H1 (cell line): ENCODE results near the gene OVCA2. TPM values are rescaled to one million over a fixed set of nuclear protein-coding genes. Genes with fewer than 3 reads are reported as not detected.

Source experiments
- CBX5 ChIP-seq: fragments of 300-800, 300-1000 bp; sonication (generic); IDR thresholded peaks from 2 replicates; pipeline ENCODE4 v1.7.1; 2016; ENCODE audit warnings: antibody characterized with exemption, low read length, low read depth
- CEBPB ChIP-seq: IDR thresholded peaks from 2 replicates; pipeline ENCODE4 v1.6.1; 2012; ENCODE audit warnings: low read depth, low read length
- CTBP2 ChIP-seq: IDR thresholded peaks from 2 replicates; pipeline ENCODE4 v1.7.0; 2011; ENCODE audit warnings: borderline replicate concordance, mild to moderate bottlenecking, moderate library complexity, mixed read lengths, low read length; ENCODE audit not compliant: insufficient read depth, insufficient read length
- E2F6 ChIP-seq: IDR thresholded peaks from 2 replicates; pipeline ENCODE4 v1.6.1; 2012; ENCODE audit warnings: inconsistent platforms
- EGR1 ChIP-seq: IDR thresholded peaks from 2 replicates; pipeline ENCODE4 v1.6.1; 2011; ENCODE audit warnings: low read depth, low read length, borderline replicate concordance
- EP300 ChIP-seq, 2 experiments: IDR thresholded peaks; 1 replicate in 1 of 2; 2 replicates in 1 of 2; pipeline ENCODE4 v1.6.1; 2011 to 2012; ENCODE audit warnings: low read depth in 2 of 2, low read length in 2 of 2, mild to moderate bottlenecking in 2 of 2, borderline replicate concordance in 1 of 2, inconsistent platforms in 1 of 2, moderate library complexity in 1 of 2
- EZH2 ChIP-seq: fragments of 200-600 bp; sonication (generic); IDR thresholded peaks from 2 replicates; pipeline ENCODE4 v1.7.1; 2012; ENCODE audit warnings: low read depth, mild to moderate bottlenecking, moderate library complexity, low read length, inconsistent platforms; ENCODE audit not compliant: severe bottlenecking
- FOSL1 ChIP-seq: IDR thresholded peaks from 2 replicates; pipeline ENCODE4 v1.6.1; 2011; ENCODE audit warnings: mild to moderate bottlenecking, low read depth, low read length, moderate library complexity; ENCODE audit not compliant: insufficient read depth
- GTF2F1 ChIP-seq: IDR thresholded peaks from 2 replicates; pipeline ENCODE4 v1.6.1; 2012; ENCODE audit warnings: low read depth, low read length, improper control_type of control experiment, borderline replicate concordance
- JUN ChIP-seq: IDR thresholded peaks from 2 replicates; pipeline ENCODE4 v1.6.1; 2011; ENCODE audit warnings: low read depth, mild to moderate bottlenecking, improper control_type of control experiment, low read length
- JUND ChIP-seq: IDR thresholded peaks from 2 replicates; pipeline ENCODE4 v1.6.1; 2011; ENCODE audit warnings: mild to moderate bottlenecking, improper control_type of control experiment, low read length
- KDM5A ChIP-seq: fragments of 200-600 bp; IDR thresholded peaks from 2 replicates; pipeline ENCODE4 v1.7.1; 2012; ENCODE audit warnings: mild to moderate bottlenecking, low read length, inconsistent platforms, mixed read lengths
- POLR2A ChIP-seq, 2 experiments: IDR thresholded peaks; 1 replicate in 1 of 2; 2 replicates in 1 of 2; pipeline ENCODE4 v1.6.1; 2011; ENCODE audit warnings: low read depth in 2 of 2, low read length in 2 of 2, mild to moderate bottlenecking in 2 of 2; ENCODE audit errors: control extremely low read depth in 1 of 2
- POLR2AphosphoS5 ChIP-seq: IDR thresholded peaks from 2 replicates; pipeline ENCODE4 v1.6.1; 2011; ENCODE audit warnings: low read depth, low read length
- POU5F1 ChIP-seq: IDR thresholded peaks from 2 replicates; pipeline ENCODE4 v1.6.1; 2011; ENCODE audit warnings: low read depth, mild to moderate bottlenecking, low read length, moderate library complexity
- RAD21 ChIP-seq, 2 experiments: IDR thresholded peaks in 1 of 2; conservative IDR thresholded peaks in 1 of 2; 2 replicates each; pipeline ENCODE4 v1.6.1; 2011; ENCODE audit warnings: low read depth in 2 of 2, low read length in 2 of 2, improper control_type of control experiment in 1 of 2, inconsistent platforms in 1 of 2, mild to moderate bottlenecking in 1 of 2, moderate library complexity in 1 of 2
- RFX5 ChIP-seq: IDR thresholded peaks from 2 replicates; pipeline ENCODE4 v1.6.1; 2011; ENCODE audit warnings: low read depth, low read length, improper control_type of control experiment, borderline replicate concordance
- RXRA ChIP-seq: IDR thresholded peaks from 2 replicates; pipeline ENCODE4 v1.6.1; 2011; ENCODE audit warnings: low read depth, mild to moderate bottlenecking, low read length, moderate library complexity; ENCODE audit not compliant: insufficient read depth
- SP1 ChIP-seq: IDR thresholded peaks from 2 replicates; pipeline ENCODE4 v1.6.1; 2011; ENCODE audit warnings: low read depth, low read length
- SP2 ChIP-seq: IDR thresholded peaks from 2 replicates; pipeline ENCODE4 v1.6.1; 2012; ENCODE audit warnings: mild to moderate bottlenecking, low read length, inconsistent platforms
- SUZ12 ChIP-seq: fragments of 200-600 bp; sonication (generic); IDR thresholded peaks from 2 replicates; pipeline ENCODE4 v1.6.1; 2012; ENCODE audit warnings: mild to moderate bottlenecking, inconsistent platforms, low read length, moderate library complexity, mixed read lengths
- USF2 ChIP-seq: IDR thresholded peaks from 2 replicates; pipeline ENCODE4 v1.6.1; 2011; ENCODE audit warnings: low read length, improper control_type of control experiment
- YY1 ChIP-seq: IDR thresholded peaks from 2 replicates; pipeline ENCODE4 v1.6.1; 2011; ENCODE audit warnings: low read depth, mild to moderate bottlenecking, low read length
- polyA plus RNA-seq, 7 experiments: library from polyadenylated mRNA; depleted of rRNA in 3 of 7; stranded (reverse) in 5 of 7; unstranded in 2 of 7; fragments of >200 nt in 5 of 7; fragments of 200-250 nt in 2 of 7; gene quantifications; 1 replicate in 5 of 7; 2 replicates in 1 of 7; 4 replicates in 1 of 7; pipeline versions ENCODE4 v1.2.1 to v1.2.3, GENCODE V29; 2011 to 2013; ENCODE audit warnings: missing spikeins in 2 of 7, mixed read lengths in 2 of 7
- total RNA-seq: library from RNA; stranded (reverse); fragmentation: NEBNext Ultra II Directional; extraction: Animal tissue kit (Norgen Biotek cat#: 25700); gene quantifications from 2 replicates; pipeline ENCODE4 v1.2.1, GENCODE V29; 2021

Gene OVCA2
- total and polyA plus RNA-seq, 2 of the 8 experiments (the other 6 are each of a cell fraction or from before 2014, with no cell fraction given) = 15.3 to 37.0 TPM

- TF ChIP-seq EP300 (IDR thresholded peaks at IDR 0.05; ENCODE audit: borderline replicate concordance in 1 of 2, low read depth in 2 of 2, low read length in 2 of 2) = no peak
- peak; percentile 55; the same call in 1 of the 2 replicates for TF ChIP-seq EGR1
- TF ChIP-seq GTF2F1 = no peak
- no peak for TF ChIP-seq CTBP2
- TF ChIP-seq RFX5 = no peak
- no peak for TF ChIP-seq YY1
- TF ChIP-seq FOSL1 = no peak
- no peak for TF ChIP-seq JUN
- TF ChIP-seq SP1 = no peak
- no peak for TF ChIP-seq EZH2
- no peak for TF ChIP-seq RAD21 (IDR thresholded peaks at IDR 0.05 in 1 of 2, conservative IDR thresholded peaks at IDR 0.05 in 1 of 2; ENCODE audit: low read depth in 2 of 2, low read length in 2 of 2)
- TF ChIP-seq POU5F1 = no peak
- no peak for TF ChIP-seq CEBPB
- no peak for TF ChIP-seq POLR2AphosphoS5
- TF ChIP-seq KDM5A = no peak
- TF ChIP-seq E2F6 = peak; percentile 77
- TF ChIP-seq SP2 = no peak
- no peak for TF ChIP-seq CBX5
- no peak for TF ChIP-seq USF2
- TF ChIP-seq POLR2A (IDR thresholded peaks at IDR 0.05; ENCODE audit: control extremely low read depth in 1 of 2, low read depth in 2 of 2, low read length in 2 of 2) = no peak
- TF ChIP-seq SUZ12 = no peak
- TF ChIP-seq JUND = 0 out of 2 replicates have a peak, but pooled peaks have one; percentile 10
- TF ChIP-seq RXRA = no peak
- TF ChIP-seq, all 59 proteins: peak for 6
Measured at GRCh38 chr17:2050300-2051060, 8.7 kb downstream of the OVCA2 start (continued).
